T-helper 9 cell (primary cell): ENCODE results near the gene JAM3.
A peak's percentile ranks its signal among the peaks of the same experiment; 100 is the strongest.
"Not testable (repeated sequence)": the region's sequence is repeated elsewhere in the genome, so short reads cannot be mapped to it uniquely, and the experiment has no call there.

Source experiments
- DNase-seq: peaks from one replicate; pipeline ENCODE4 v3.0.0-alpha.2; 2020

JAM3 gene

DNA sequence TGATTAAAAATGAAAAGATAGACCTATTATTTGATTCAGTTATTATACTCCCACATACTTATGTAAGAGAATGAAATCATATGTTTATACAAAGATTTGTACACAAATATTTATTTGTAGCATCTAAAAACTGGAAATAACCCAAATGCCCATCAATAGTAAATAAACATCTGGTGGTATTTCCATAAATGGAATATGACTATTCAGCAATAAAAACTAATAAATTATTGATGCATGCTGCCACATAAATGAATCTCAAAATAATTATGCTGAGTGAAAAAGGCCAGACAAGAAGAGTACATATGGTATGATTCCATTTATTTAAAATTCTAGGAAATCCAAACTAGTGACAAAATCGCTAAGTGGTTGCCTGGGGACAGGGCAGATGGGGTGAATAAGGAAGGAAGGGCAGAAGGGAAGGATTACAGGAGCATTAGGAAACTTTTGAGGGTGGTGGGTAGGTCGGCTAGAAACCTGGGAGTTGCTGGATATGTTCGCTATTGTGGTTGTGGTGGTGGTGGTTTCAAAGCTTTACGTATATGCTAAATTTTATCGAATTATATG, 41.5 kb downstream of the JAM3 start:
- no peak for DNase-seq

DNA sequence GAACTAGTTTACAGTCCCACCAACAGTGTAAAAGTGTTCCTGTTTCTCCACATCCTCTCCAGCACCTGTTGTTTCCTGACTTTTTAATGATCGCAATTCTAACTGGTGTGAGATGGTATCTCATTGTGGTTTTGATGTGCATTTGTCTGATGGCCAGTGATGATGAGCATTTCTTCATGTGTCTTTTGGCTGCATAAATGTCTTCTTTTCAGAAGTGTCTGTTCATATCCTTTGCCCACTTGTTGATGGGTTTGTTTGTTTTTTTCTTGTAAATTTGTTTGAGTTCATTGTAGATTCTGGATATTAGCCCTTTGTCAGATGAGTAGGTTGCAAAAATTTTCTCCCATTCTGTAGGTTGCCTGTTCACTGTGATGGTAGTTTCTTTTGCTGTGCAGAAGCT, 44.9 kb downstream of the JAM3 start:
- not testable (repeated sequence) for DNase-seq

GRCh38 chr11:134116210-134116609, 47.3 kb downstream of the JAM3 start:
- no peak for DNase-seq

DNA sequence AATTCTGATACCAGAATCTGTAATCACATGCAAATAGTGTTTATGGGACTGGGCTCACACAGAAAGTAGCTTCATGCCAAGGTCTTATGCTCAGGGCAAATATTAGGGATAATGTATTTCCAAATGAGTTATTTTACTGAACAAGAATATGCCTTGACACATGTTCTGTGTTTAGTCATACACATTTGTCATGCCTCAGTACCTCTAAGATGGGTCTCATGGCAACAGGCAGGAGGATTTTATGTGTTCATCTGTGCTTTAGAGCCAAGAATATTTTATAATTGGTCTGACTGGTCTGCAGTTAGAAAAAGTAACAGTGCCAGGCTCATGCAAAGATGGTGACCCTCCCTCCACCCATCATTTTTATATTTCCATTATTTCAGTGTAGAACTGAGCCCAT, 49.1 kb downstream of the JAM3 start:
- no peak for DNase-seq

DNA sequence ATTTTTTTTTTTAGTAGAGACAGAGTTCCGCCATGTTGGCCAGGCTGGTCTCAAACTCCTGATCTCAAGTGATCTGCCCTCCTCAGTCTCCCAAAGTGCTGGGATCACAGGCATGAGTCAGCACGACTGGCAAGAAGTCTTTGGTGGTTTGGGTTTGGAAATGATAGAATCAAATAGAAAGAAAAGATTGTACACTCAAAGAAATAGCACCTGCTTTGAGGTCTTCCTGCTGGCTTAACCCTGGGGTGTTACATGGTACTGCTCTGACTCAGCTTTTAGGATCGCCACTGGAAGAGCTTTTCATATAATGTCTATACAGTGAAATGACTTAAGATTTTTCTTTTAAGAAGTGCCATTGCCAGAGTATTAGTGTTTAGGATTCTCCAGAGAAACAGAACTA, 50.2 kb downstream of the JAM3 start:
- DNase-seq, result no peak

DNA sequence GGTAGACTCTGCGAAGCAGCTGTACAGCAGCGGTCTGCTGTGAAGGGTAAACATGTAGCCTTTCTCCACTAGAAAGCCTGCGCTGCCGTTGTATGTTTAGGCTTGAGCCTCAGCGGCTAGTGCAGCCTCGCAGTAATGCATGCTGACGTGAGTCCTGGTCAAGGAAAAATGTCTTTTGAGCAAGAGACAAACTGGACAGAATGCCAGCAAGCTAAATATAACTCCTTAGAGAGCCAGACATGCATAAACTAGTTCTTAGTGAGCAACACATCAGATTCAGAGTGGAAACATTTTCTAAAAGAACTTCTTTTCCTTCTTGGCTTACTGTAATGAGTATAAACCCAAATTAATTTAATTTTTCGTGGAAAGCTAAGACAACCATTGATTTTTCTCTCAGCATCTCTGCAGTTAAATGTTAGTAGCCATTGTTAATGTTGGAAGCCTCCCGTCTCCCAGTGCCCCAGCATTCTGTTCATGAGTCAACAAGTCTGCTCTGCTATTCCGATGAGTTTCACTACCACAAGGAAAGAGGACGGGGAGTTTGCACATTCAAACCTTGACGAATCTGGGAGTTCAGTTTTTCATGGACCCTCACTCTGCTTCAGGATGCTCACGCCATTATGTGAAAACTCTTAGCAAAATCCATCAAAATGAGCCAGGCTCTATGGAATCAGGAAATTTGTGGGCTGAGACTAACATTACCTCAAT, 51.4 kb downstream of the JAM3 start:
- no peak for DNase-seq

DNA sequence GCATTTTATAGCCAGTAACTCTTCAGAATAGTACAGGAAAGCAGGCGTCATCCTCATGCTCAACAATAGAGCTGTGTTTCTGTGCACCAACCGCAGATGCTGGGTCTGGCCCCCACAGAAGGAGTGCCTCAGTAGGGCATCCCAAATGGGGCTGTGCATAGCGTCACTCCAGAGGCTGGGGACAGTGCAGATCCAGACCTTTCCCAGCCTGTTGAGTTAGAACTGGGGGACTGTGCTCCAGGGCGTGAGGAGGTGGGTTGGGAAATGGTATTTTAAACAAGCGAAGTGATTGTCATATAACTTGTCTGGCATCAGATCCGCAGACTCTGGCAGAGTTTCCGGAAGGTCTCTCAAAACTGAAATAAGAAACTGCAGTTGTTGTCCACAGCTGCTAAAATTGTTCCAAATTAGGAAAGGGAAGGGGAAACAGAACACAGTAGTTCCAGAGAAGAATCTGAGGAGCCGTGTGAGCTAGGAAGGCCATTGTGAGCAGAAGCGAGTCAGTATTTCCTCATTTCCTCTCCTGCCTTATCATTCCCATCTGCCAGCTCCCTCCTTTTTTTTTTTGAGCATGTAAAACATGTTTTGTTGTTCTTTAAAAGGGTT, 52.2 kb downstream of the JAM3 start:
- no peak for DNase-seq

DNA sequence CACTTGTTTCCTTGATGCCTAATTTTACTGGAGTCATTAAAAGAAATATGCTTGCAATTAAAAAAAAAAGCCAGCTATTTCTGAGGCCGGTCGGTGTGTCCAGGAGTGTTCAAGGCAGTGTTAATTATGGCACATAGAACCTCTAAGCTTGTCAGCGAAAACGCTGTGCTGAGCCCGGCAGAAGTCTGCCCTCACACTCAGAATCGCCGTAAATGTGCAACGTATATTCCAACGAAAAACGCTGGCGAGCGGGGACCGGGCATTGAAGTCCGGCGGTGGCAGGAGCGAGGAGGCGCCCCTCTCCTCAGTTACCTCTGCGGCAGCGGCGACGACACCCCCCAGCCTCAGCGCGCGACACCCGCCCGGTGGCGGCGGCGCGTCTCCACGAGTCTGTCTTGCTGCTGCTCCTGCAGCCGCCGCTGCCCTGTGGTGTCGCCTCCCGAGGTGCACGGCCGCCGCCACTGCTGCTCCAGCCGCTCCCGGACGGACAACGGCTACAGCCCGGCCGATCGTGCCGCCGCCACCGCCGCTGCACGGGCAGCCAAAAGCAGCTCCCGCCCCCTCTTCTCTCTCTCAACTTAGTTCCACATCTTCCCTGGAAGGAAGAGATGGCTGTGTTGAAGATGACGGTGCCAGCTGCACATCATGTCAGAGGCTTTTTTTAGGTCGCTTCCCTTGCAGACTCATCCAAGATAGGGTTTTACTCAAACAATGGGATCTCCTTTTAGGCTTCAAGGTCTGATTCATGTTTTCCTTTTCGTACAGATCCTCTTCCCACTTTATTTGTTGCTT, 56.0 kb downstream of the JAM3 start:
- no peak for DNase-seq

DNA sequence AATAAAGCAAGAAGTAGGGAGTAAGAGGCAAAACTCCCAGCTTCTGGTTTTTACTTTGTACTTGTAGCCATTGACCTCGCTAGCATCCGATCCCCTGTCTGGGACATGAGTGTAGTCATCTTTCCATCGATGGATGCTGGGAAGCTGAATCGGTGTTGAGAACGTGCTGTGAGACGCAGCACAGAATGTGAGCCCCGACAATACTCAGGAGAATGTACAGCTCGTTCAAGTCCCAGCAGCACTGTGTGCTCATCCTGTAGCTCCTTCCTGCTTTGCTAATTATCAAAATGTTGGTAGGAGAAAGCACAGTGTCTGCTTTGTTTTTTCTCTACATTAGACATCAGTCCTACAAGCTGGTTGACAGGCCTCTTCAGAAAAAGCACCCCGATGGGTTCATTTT, 56.6 kb downstream of the JAM3 start:
- DNase-seq, result no peak

- DNase-seq, result no peak
These were observed 57.4 kb downstream of the JAM3 start for GRCh38 chr11:134126217-134126822.

- no peak for DNase-seq
These were observed 62.9 kb downstream of the JAM3 start for GRCh38 chr11:134131628-134132244.

DNA sequence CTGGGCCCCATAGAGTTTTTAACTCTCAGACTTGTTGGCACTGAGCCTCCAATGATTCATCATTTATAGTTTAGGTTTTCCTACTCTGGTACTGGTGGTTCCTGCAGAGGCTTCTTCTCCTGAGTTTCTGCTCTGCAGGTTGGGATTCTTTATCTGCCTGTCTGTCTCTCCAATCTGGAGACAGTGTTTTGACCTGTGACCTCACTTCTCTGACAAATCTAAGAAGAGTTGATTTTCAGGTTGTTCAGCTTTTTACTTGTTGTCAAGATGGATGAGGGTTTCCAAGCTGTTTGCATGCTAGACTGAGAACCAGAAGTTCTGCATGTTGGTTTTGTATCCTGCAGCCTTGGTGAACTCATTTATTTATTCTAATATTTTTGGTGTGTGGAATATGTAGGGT, 63.9 kb downstream of the JAM3 start:
- DNase-seq, result no peak

- no peak for DNase-seq
These were observed 65.3 kb downstream of the JAM3 start for GRCh38 chr11:134134167-134134566.

DNA sequence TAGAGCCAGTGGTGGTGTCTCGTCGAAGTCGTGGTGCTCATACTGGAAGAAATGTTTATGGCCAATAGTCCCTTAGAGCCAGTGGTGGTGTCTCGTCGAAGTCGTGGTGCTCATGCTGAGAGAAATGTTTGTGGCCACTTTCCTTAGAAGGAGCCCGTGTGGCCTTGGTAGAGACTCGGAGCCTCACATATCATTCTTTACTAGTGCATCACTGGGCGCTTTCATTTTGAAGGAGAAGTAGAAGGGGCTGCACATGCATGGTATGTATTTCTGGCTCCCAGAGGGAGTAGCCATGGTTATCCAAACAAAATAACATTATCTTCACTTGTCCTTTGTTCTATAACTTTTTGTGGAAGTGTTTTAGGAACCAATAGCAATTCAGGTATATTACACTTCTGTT, 69.5 kb downstream of the JAM3 start:
- DNase-seq, result no peak

GRCh38 chr11:134139303-134139872, 70.5 kb downstream of the JAM3 start:
- no peak for DNase-seq

DNA sequence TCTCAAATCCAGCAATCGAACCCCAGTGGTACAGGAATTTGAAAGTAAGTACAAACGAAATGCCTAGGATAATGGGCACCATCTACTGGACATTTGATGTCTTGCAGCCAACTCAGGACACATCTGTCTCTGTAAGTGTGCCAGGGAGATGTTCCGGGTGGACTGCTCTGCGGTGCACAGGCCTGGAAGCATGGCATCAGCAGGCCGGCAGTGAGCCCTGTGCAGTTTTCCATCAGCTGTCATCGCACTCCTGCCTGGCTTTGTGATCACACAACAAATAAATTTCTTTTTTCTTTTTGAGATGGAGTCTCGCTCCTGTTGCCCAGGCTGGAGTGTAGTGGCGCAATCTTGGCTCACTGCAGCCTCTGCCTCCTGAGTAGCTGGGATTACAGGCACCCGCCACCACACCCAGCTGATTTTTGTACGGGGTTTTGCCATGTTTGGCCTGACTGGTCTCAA, 71.0 kb downstream of the JAM3 start:
- peak; percentile 21 for DNase-seq

DNA sequence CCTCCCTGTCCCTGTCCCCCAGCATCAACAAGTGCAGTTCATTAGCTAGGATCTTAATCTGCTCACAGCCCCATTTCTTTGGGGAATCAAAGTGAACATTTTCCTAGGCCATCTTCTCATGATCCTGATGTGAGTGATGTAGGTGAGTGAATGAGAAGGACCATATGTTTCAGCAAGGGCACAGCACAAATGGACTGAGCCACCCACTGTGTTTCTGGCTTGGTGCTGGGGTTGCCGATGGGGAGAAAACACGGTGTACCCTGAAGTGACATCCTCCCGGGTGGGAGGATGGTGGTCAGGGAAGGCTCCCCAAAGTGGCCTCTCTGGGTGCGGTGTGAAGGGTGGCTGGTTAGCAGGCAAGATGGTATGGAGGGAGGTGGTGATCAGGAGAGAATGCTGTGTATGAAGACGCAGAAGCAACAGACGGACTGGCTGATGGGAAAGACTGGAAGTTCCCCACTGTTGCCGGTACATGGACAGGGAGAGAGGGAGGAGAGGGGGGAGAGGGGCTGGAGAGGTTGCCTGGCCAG, 72.2 kb downstream of the JAM3 start:
- DNase-seq, result no peak

DNA sequence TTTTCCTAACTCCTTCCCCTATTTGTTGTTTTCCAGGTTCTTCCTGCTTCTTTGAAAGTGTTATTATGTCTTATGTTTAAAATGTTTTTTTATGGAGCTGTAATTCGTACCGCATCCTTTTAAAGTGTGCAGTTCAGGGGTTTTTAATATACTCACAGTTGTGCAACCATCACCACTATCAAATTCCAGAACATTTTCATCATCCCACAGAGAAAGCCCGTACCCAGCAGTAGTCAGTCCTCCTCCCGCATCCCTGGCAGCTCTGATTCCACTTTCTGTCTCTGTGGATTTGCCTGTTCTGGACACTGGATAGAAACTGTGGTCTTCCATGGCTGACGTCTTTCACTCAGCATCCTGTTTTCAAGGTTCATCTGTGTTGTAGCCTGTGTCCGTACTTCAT, 73.7 kb downstream of the JAM3 start:
- no peak for DNase-seq

DNA sequence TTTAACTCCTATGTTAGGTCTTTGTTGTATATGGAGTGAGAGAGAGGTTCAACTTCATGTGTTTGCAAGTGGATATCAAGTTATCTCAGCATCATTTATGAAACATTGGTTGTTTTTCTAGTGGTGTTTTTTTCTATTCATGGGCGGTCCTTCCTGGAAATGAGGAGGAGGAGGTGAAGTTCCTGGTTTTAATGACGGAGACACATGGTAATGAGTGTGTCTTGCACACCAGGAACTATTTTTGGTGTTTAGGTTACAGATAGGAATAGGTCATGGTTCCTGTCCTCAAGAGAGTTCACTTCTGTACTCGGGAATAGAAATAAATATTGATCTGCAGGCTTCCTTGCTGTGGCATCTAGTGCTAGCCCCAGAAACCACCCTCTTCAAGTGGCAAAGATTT, 74.9 kb downstream of the JAM3 start:
- DNase-seq, result no peak

DNA sequence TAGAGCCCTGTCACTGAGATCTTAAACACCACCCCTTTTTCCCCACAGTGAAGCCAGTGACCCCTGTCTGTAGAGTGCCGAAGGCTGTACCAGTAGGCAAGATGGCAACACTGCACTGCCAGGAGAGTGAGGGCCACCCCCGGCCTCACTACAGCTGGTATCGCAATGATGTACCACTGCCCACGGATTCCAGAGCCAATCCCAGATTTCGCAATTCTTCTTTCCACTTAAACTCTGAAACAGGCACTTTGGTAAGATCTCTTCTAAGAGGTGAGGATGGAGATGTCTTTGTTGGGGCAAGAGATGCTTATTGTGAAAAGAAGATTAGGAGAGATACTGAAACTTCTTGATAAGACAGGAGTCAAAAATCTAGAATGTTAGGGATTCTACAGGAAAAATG, 75.9 kb downstream of the JAM3 start:
- DNase-seq, result no peak

- no peak for DNase-seq
These were observed 76.8 kb downstream of the JAM3 start for GRCh38 chr11:134145715-134146114.

GRCh38 chr11:134146598-134146997, 77.7 kb downstream of the JAM3 start:
- DNase-seq, result no peak
